HUES6 (cell line): ENCODE measurements around the gene NPDC1.
A peak's percentile ranks its signal among the peaks of the same experiment; 100 is the strongest.
"Not testable (repeated sequence)": the region's sequence is repeated elsewhere in the genome, so short reads cannot be mapped to it uniquely, and the experiment has no call there.

ENCODE experiments used
- H3K27ac ChIP-seq: 2 replicates; pipeline ENCODE4 v1.7.0; 2013; ENCODE audit warnings: low read depth, mild to moderate bottlenecking, low read length, inconsistent platforms
- H3K27me3 ChIP-seq: 2 replicates; pipeline ENCODE4 v1.6.1; 2013; ENCODE audit warnings: low read length; ENCODE audit not compliant: control insufficient read depth, insufficient read depth
- H3K36me3 ChIP-seq: 2 replicates; pipeline ENCODE4 v1.6.1; 2013; ENCODE audit warnings: low read length; ENCODE audit not compliant: control insufficient read depth, insufficient read depth
- H3K4me1 ChIP-seq: 2 replicates; pipeline ENCODE4 v1.6.1; 2013; ENCODE audit warnings: low read length; ENCODE audit not compliant: control insufficient read depth, insufficient read depth
- H3K4me3 ChIP-seq: 2 replicates; pipeline ENCODE4 v1.5.1; 2013; ENCODE audit warnings: low read depth, low read length
- H3K9ac ChIP-seq: one replicate; pipeline ENCODE4 v1.6.1; 2013; ENCODE audit warnings: mild to moderate bottlenecking, low read length
- H3K9me3 ChIP-seq: 2 replicates; pipeline ENCODE4 v1.6.1; 2013; ENCODE audit warnings: low read depth, low read length; ENCODE audit not compliant: control insufficient read depth, insufficient read depth

Gene NPDC1

GRCh38 chr9:137035507-137035834, 10.5 kb downstream of the NPDC1 start:
- H3K9me3 ChIP-seq: no peaks in the 10 kb centered on the region
- H3K27ac ChIP-seq: no peak overlapping the region
- H3K27me3 ChIP-seq: peaks cover 7% of the 10 kb centered on the region; the same call in 1 of the 2 replicates
- H3K4me1 ChIP-seq: no peaks in the 10 kb centered on the region
- no peak overlapping the region for H3K4me3 ChIP-seq
- H3K9ac ChIP-seq: no peak overlapping the region
- peaks cover 15% of the 10 kb centered on the region for H3K36me3 ChIP-seq

- H3K9ac ChIP-seq: no peak overlapping the region
- H3K36me3 ChIP-seq: peaks cover 13% of the 10 kb centered on the region
- H3K9me3 ChIP-seq: no peaks in the 10 kb centered on the region
- H3K27me3 ChIP-seq: peaks cover 7% of the 10 kb centered on the region; the same call in 1 of the 2 replicates
- H3K4me3 ChIP-seq: no peak overlapping the region
- H3K27ac ChIP-seq: no peak overlapping the region
- H3K4me1 ChIP-seq: no peaks in the 10 kb centered on the region
These were observed 11.1 kb downstream of the NPDC1 start for GRCh38 chr9:137034709-137035506.

GRCh38 chr9:137034039-137034708, 11.8 kb downstream of the NPDC1 start:
- H3K4me1 ChIP-seq: peaks cover under 1% of the 10 kb centered on the region; the same call in 1 of the 2 replicates

DNA sequence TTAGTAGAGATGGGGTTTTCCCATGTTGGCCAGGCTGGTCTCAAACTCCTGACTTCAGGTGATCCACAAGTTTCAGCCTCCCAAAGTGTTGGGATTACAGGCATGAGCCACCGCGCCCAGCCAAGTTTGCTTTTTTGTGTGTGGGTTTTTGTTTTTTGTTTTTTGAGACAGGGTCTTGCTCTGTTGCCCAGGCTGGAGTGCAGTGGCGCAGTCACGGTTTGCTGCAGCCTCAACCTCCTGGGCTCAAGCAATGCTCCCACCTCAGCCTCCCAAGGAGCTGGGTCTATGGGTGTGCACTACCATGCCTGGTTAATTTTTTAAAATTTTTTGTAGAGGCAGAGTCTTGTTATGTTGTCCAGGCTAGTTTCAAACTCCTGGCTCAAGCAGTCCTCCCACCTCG, 12.5 kb downstream of the NPDC1 start:
- H3K9ac ChIP-seq, H3K27ac ChIP-seq, H3K36me3 ChIP-seq, H3K9me3 ChIP-seq, H3K4me3 ChIP-seq, H3K4me1 ChIP-seq: not testable (repeated sequence)
- H3K27me3 ChIP-seq: peaks cover 15% of the 10 kb centered on the region

More at GRCh38 chr9:137034039-137034708, 11.8 kb downstream of the NPDC1 start:
- H3K36me3 ChIP-seq: peaks cover 6% of the 10 kb centered on the region; the same call in 1 of the 2 replicates
- peaks cover 8% of the 10 kb centered on the region for H3K27me3 ChIP-seq
- H3K9me3 ChIP-seq: no peaks in the 10 kb centered on the region
- H3K4me3 ChIP-seq: no peak overlapping the region
- H3K27ac ChIP-seq: no peak overlapping the region
- no peak overlapping the region for H3K9ac ChIP-seq

- Histone ChIP-seq H3K36me3 (no peaks in the 10 kb centered on the region; the same call in 1 of the 2 replicates), H3K4me3 (no peak overlapping the region), H3K9ac (no peak overlapping the region), H3K9me3 (no peaks in the 10 kb centered on the region), H3K27me3 (peaks cover 17% of the 10 kb centered on the region), H3K4me1 (peaks cover 5% of the 10 kb centered on the region; the same call in 1 of the 2 replicates), H3K27ac (no peak overlapping the region)
These were observed 13.1 kb downstream of the NPDC1 start for GRCh38 chr9:137032858-137033257.

GRCh38 chr9:137031904-137032640, 13.9 kb downstream of the NPDC1 start, which contains the start of gene FUT7:
FUT7 (minus strand) TSS chr9:137032088; CDS start chr9:137031991, 97 bp downstream.
- H3K9me3 ChIP-seq: no peaks in the 10 kb centered on the region
- H3K4me3 ChIP-seq: no peak within 1 kb of the TSS
- no peaks in the 10 kb centered on the region for H3K36me3 ChIP-seq
- H3K9ac ChIP-seq: no peak within 1 kb of the TSS
- H3K27me3 ChIP-seq: peaks cover 24% of the 10 kb centered on the region
- H3K4me1 ChIP-seq: peaks cover 5% of the 10 kb centered on the region; the same call in 1 of the 2 replicates
- H3K27ac ChIP-seq: no peak within 1 kb of the TSS

GRCh38 chr9:137030538-137031527, 15.1 kb downstream of the NPDC1 start:
- Histone ChIP-seq H3K9me3 (no peaks in the 10 kb centered on the region), H3K4me1 (peaks cover 5% of the 10 kb centered on the region; the same call in 1 of the 2 replicates), H3K27ac (no peak overlapping the region), H3K36me3 (no peaks in the 10 kb centered on the region), H3K9ac (no peak overlapping the region), H3K27me3 (peaks cover 31% of the 10 kb centered on the region), H3K4me3 (no peak overlapping the region)

DNA sequence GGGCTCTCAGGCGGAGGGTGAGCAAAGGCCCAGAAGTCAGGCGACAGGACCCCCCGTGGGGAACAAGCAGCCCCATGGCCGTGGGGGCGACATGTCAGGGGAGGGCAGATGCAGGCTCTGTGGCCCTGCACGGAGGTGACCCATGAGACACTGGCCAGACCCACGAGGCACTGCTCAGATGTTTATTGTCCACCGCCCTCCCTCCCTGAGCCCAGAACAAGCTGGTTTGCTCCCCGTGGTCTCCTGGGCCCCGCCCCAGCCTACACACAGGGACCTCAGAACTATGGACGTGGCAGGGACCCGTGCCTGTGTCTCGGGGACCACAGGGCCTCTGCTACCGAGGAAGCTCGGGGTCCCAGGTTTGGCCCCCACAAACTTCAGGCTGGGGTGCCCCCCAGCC, 16.0 kb downstream of the NPDC1 start:
- H3K27me3 ChIP-seq: peaks cover 30% of the 10 kb centered on the region
- H3K27ac ChIP-seq: no peak overlapping the region
- H3K36me3 ChIP-seq: no peaks in the 10 kb centered on the region
- no peak overlapping the region for H3K9ac ChIP-seq
- peaks cover 5% of the 10 kb centered on the region; the same call in 1 of the 2 replicates for H3K4me1 ChIP-seq
- H3K9me3 ChIP-seq: no peaks in the 10 kb centered on the region
- no peak overlapping the region for H3K4me3 ChIP-seq

GRCh38 chr9:137029058-137029936, 16.7 kb downstream of the NPDC1 start:
- no peak overlapping the region for H3K27ac ChIP-seq
- no peak overlapping the region for H3K9ac ChIP-seq
- H3K27me3 ChIP-seq: peaks cover 24% of the 10 kb centered on the region
- H3K4me1 ChIP-seq: peaks cover 5% of the 10 kb centered on the region; the same call in 1 of the 2 replicates
- H3K36me3 ChIP-seq: no peaks in the 10 kb centered on the region
- H3K4me3 ChIP-seq: peak overlapping the region; percentile 69
- H3K9me3 ChIP-seq: no peaks in the 10 kb centered on the region
